Dermis blood vessel endothelial cell (primary cell): Measurements from ENCODE around the gene HPS4. TPM values are rescaled to one million over a fixed set of nuclear protein-coding genes. Genes with fewer than 3 reads are reported as not detected.

Source experiments
- DNase-seq: peaks from one replicate; pipeline ENCODE4 v3.0.0; 2010
- total RNA-seq: library from RNA; depleted of rRNA; stranded (reverse); fragments of >200 nt; gene quantifications from 2 replicates; pipeline ENCODE4 v1.2.3, GENCODE V29; 2014

Gene HPS4
- total RNA-seq, 1 donor from 2014 or later: 26.5 TPM

GRCh38 chr22:26463688-26464087, 19.9 kb downstream of the HPS4 start:
- no peak for DNase-seq

- DNase-seq: no peak
These were observed 20.4 kb downstream of the HPS4 start for GRCh38 chr22:26463101-26463661.

DNA sequence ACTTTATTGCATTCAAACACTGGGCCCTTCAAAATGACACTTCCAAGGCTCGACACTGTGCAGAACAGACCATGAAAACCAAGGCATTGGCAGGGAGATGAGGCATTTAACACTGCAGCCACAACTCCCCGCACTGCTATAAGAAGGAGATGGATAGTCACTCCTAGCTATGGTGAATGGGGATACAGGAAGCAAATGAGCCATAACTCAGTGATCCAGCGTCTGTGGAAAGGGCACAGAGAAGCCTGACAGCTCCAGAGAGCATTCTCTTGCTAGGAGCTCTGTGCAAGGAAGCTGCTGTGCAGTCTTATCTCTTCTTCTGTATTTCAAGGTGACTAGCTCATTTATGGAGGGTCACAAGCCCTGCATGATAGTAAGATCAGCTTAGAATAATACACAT, 20.9 kb downstream of the HPS4 start:
- DNase-seq: no peak

DNA sequence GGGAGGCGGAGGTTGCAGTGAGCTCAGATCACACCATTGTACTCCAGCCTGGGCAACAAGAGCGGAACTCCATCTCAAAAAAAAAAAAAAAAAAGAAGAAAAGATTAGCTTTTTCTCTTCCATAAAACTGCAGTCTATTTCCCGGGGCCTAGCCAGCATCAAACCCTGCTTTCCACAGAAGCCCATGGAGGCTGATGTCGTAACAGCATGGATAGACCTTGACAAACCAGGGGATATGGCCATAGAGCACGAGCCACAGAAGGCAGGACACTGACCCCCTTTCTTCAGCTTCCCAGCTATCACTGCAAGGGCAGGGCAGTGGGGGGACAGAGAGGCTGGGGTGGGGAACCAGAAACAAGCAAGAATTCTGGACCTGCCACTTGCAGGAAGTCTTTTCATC, 21.5 kb downstream of the HPS4 start:
- no peak for DNase-seq

DNA sequence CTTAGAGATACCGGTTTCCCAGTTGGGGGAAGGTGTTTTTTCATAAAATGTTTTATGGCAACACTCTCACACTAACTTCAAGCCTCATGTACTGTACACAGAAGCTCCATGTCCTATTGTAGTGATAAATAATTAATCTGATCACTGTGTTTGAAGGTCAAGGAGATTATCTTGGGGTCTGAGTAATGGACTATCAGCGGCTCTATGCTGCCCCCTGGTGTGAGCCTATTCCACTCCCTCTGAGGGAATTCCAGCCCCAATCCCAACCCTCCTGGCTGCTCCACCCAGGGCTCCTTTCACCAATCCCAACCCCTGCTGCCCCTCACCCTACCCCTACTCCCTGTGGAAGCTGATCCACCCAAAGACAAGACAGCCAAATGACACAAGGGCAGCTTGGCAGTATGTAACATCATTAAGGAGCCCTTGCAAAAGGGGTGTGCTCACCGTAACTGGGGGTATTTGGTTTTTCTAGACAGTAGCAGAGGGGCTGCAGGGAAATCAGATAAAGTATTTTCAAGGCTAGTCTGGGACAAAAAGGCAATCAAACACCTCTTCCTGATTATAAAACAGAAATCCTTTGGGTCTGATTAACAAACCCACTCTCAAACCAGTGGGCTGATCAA, 22.3 kb downstream of the HPS4 start:
- peak; percentile 72 for DNase-seq

GRCh38 chr22:26460202-26460601, 23.4 kb downstream of the HPS4 start:
- no peak for DNase-seq

DNA sequence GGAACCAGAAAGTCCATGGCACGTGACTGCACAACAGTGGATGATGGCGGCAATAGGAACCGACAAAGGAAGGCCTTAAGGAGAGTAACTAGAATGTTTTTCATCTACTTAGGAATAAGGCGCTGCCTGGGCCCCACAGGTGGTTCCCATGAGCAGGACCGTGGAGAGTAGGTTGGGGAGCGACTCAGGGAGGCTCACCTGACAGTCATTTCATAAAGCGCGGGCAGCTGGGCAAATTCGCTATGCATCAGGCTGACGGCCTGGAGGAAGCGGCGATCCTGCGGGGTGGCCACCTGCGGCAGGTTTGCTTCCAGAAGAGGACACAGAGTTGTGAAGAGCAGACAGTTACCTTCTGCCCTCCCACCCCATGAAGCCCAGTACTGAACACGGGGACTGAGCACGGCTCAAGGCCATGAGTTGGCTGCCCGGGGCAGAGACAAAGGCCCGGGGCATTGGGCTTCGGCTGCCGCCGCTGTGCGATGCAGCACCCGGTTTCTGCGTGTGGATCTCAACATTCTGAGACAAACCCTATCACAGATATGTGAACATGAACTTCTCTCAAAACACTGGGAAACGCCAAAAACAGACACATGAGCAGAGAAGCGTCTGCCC, 25.8 kb downstream of the HPS4 start:
- no peak for DNase-seq

DNA sequence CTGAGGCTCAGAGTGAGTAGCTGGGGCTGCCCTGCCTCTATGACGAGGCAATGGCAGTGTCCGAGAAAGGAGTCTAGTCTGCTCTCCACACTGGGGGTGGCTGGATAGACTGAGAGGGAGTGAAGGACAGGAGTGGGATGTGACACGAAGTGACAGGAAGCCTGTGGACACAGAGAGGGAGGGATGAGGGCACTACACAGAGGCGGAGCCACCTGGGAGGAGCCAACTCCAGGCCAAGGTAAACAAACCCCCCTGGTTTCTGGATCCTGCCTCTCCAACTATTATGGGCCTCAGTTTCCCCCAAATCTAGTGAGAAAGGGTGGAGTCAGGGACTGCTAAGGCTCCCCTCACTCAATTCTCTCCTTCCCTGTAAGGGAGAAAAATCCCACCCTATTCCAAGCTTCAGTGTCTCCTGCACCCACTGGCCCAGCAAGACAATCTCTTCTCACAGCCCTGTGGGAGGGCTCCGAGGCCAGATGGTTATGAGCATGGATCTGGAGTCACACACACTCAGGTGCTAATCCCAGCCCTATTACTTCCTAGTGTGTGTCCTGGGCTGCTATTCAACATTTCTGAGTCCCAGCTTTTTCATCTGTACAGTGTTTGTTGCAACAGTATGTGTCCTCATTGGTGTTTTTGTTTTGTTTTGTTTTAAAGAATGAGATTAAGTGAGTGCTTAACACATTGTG, 29.6 kb downstream of the HPS4 start:
- no peak for DNase-seq

DNA sequence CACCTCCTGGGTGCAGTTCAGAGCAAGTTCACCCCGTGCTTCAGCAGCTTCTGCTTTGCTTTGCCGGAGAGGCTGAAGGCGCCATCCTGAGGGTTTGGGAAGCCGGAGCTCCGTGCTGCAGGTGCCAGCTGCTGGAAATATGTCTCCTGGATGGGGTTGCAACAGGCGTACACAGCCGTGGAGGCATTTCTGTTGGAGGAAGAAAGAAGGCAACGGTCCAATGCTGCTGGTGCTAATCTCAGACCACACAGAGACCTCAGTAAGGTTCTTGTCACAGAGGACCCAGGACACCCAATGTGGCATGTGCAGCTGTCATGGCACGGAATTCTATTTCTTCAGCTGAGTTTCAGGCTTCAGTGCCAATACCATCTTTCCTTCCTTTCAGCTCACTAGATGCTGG, 30.4 kb downstream of the HPS4 start:
- no peak for DNase-seq

DNA sequence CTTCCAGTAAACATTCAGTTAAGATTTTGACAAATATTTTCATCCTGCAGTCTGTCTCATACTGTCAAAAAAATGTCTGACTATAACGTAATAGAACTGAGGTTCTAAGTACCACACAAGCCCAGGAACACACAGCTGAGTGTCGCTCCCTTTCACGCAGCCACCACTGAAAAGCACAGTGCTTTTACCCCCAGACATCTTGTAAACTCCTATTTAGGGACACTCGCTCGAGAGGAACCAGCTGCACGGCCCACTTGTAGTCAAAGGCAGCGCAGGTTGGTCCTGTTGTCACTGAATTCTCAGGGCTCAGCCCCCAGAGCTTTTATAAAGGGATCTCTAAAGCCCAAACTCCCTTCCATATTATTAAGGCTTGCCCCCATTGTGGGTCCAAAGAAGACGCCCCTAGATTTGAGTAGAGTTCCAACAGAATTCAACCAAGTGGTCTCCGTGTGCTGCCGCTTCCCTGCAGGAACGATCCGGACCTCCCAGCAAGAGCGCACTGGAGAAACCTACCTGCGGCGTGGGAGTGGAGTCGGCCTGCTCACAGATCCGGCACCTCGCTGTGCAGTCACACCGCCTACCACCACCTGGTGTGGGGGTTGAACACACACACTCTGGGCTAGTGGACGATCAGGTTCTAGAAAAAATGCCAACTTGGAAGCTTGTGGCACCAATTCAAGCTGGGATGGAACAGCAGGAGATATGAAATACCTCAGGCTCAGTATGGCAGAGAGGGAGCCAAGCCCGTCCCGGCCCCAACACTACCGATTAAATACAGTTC, 31.2 kb downstream of the HPS4 start:
- DNase-seq: no peak

GRCh38 chr22:26450453-26451185, 33.0 kb downstream of the HPS4 start:
- no peak for DNase-seq

- DNase-seq: no peak
These were observed 34.6 kb downstream of the HPS4 start for GRCh38 chr22:26448941-26449340.

GRCh38 chr22:26448334-26448733, 35.2 kb downstream of the HPS4 start:
- DNase-seq: no peak

- DNase-seq: no peak
These were observed 35.8 kb downstream of the HPS4 start for GRCh38 chr22:26447584-26448329.

DNA sequence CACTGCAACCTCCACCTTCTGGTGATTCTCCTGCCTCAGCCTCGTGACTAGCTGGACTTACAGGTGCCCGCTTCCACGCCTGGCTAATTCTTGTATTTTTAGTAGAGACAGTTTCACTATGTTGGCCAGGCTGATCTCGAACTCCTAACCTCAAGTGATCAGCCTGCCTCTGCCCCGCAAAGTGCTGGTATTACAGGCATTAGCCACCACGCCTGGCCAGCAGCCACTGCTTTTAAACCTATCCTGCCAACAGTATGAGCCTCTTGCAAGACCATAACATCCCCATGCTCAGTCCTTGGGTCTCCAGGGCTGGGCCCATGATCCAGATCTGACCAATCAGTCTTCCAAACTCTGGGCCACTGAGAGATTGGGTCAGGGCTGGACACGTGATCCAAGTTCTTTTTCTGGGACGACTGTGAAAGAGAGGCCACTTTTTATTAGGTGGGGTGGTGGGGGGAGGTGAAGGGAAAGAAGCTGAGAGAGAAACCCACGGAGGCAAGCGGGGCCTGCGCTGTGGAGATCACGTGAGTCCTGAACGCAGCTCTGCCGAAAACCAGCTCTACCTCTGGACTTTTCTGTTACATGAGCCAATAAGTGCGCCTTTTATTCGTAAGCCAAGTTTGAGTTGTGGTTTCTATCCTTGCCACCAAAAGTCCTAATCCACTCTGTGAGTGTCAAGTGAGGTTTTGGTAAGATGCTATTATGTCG, 36.6 kb downstream of the HPS4 start:
- no peak for DNase-seq

DNA sequence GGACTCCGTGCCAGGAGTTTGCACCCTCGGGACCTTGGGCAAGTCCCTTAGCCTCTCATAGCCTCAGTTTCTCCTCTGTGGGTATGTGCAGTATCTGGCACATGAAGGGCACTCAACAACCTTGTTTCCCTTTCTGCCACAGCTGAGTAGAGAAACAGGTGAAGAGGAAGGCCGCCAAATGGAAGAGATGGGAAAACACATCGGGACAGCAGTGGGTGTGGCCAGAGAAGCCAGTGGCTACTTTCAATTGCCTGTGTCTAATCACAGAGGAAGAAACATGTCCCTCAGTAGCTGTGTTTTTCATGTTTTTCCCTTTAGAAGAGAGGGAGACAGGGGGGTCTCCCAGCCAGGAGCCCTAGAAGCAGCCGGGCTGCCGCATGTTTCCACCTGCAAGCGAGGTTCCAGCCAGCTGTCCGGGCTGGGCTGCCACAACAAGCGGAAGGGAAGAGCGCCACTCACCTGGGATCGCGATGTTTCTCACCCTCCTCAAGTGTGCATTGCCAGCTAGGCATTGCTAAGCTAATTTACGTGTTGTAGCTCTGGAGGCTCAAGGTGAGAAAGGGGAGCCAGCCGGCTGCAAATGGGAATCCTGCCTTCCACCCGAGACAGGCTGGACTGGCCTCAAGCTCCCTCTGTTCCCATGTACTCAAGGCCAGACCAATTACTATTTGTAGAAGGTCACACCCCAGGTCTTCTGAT, 37.9 kb downstream of the HPS4 start:
- DNase-seq: no peak

- no peak for DNase-seq
These were observed 38.8 kb downstream of the HPS4 start for GRCh38 chr22:26444777-26445176.

DNA sequence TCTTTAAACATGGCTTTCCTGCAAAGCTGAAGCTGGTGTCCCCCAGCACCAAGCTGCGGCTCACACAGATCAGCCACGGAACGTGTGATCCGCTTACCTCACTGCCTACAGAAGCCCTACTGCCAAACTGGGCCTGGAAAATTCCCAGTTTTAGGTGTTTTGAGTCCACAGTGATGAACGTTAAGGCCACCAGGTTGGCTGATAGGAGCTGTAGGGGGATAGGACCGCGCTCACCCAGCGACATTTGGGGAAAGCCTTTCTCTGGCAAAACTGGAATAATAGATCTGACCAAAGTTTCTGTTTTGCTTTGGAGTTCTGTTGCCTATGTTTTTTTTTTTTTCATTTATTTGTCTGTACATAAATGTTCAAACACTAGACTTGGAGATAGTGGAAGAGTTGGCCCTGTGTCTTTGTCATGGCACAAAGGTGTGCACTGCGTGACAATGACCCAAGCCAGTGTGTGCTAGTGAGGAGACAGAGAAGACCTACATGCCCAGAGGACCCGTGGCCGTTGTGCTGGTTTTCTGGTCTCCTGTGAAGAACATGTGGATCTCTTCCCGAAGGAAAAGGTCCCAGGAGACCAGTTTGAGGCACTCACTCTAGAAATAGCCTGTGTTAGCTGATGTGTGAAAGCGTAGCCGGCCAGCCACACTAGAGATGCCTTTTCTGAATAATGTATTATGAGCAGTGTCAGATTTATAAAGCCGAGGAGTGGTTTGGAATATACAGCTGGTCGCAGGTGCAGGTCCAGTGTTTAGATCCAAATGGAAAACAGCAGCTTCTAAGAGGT, 39.5 kb downstream of the HPS4 start:
- no peak for DNase-seq

DNA sequence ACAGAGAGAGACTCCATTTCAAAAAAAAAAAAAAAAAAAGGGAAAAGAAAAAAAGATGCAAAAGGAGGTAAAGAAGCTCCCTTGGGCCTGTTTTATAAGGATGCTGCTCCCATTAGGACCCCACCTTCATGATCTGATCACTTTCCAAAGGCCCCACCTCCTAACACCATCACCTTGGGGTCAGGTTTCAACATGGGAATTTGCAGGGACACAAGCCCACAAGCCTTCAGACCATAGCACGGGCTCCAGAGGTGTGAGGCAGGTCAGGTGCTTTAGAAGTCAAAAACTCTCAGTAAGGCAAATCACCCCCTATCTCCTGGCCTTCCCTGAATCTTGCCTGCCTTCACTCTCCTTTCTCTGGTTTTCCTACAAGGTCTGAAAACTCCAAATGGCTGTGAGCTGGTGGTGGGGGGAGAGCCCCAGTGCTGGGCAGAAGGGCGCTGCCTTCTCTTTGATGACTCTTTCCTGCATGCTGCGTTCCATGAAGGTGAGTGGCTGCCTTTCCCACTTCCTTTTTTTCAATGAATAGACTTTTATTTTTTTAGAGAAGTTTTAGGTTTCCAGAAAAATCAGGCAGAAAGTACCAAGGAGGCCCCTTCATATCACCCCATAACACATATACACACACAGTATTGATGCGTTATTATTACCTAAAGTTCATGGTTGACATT, 41.4 kb downstream of the HPS4 start:
- DNase-seq: no peak
